GM12878 (cell line): ENCODE results near the gene SOS1. TPM values are rescaled to one million over a fixed set of nuclear protein-coding genes. Genes with fewer than 3 reads are reported as not detected.

ENCODE experiments used
- ATAC-seq: fragments of 200-7000 bp; cut with Tn5 transposase; 3 replicates; pipeline ENCODE4 v1.9.1; 2020; ENCODE audit warnings: mild to moderate bottlenecking, moderate library complexity
- BruUV-seq: library from RNA; stranded (reverse); fragments of 400-500 nt; replicated peaks from 2 replicates; lab custom pipeline; 2021; lab: Mats Ljungman, UMichigan
- CTCF ChIA-PET: fragments of 300-600 bp; sonication (Branson Sonifier 250); formaldehyde crosslinking; extraction: SDS; loops from one replicate; lab custom pipeline; 2021; ENCODE audit warnings: inconsistent platforms; lab: Yijun Ruan, JAX
- POLR2A ChIA-PET: fragments of 350-600 bp; formaldehyde crosslinking; extraction: SDS; loops from one replicate; lab custom pipeline; 2021; ENCODE audit warnings: inconsistent platforms; lab: Charles Lee
- RAD21 ChIA-PET: fragments of 300-600 bp; sonication (Branson Sonifier 250); formaldehyde crosslinking; loops from one replicate; lab custom pipeline; 2023; ENCODE audit warnings: antibody characterized with exemption; ENCODE audit not compliant: unreplicated experiment; lab: Charles Lee
- SMC1A ChIA-PET: fragments of 300-600 bp; sonication (Branson Sonifier 250); formaldehyde crosslinking; loops from one replicate; lab custom pipeline; 2023; ENCODE audit not compliant: unreplicated experiment, uncharacterized antibody; lab: Charles Lee
- DNase-seq: peaks from one replicate; pipeline ENCODE4 v3.0.0-alpha.2; 2011; ENCODE audit warnings: low read depth, low spot score
- FAIRE-seq: peaks from 3 replicates; lab custom pipeline; 2011; peaks lifted over from hg19 to GRCh38; lab: Jason Lieb, UNC
- H2AFZ ChIP-seq: 2 replicates; pipeline ENCODE4 v1.6.0; 2011; ENCODE audit warnings: low read depth, low read length, control low read depth; ENCODE audit not compliant: control insufficient read depth
- H3K27ac ChIP-seq: 2 replicates; pipeline ENCODE4 v1.5.1; 2011; ENCODE audit warnings: control low read depth; ENCODE audit not compliant: control insufficient read depth, insufficient read depth
- H3K27me3 ChIP-seq, 2 experiments: replicated peaks in 1 of 2; 2 replicates each; pipeline versions ENCODE4 v1.6.0 to v1.6.1; 2011; ENCODE audit warnings: low read length in 1 of 2; ENCODE audit not compliant: control insufficient read depth in 2 of 2, insufficient read depth in 2 of 2
- H3K36me3 ChIP-seq, 2 experiments: 2 replicates each; pipeline ENCODE4 v1.5.1; 2011; ENCODE audit warnings: low read length in 1 of 2; ENCODE audit not compliant: control insufficient read depth in 2 of 2, insufficient read depth in 2 of 2
- H3K4me1 ChIP-seq: 2 replicates; pipeline ENCODE4 v1.6.1; 2011; ENCODE audit warnings: mild to moderate bottlenecking, low read length, moderate library complexity, mixed read lengths; ENCODE audit not compliant: control insufficient read depth, insufficient read depth
- H3K4me2 ChIP-seq: 2 replicates; pipeline ENCODE4 v1.6.0; 2011; ENCODE audit warnings: control low read depth; ENCODE audit not compliant: control insufficient read depth, insufficient read depth
- H3K4me3 ChIP-seq: fragments of 200-600 bp; sonication (generic); 2 replicates; pipeline ENCODE4 v1.5.1; 2016
- H3K79me2 ChIP-seq: 2 replicates; pipeline ENCODE4 v1.6.0; 2011; ENCODE audit warnings: low read length; ENCODE audit not compliant: control insufficient read depth, insufficient read depth
- H3K9ac ChIP-seq: 2 replicates; pipeline ENCODE4 v1.8.0; 2011; ENCODE audit warnings: low read length, control low read depth, mixed read lengths; ENCODE audit not compliant: control insufficient read depth, insufficient read depth
- H3K9me3 ChIP-seq: replicated peaks from 3 replicates; pipeline ENCODE4 v1.5.1; 2011; ENCODE audit warnings: mild to moderate bottlenecking, low read length; ENCODE audit not compliant: control insufficient read depth, insufficient read depth
- H4K20me1 ChIP-seq: 2 replicates; pipeline ENCODE4 v1.6.0; 2011; ENCODE audit not compliant: control insufficient read depth, insufficient read depth
- EP300 ChIP-seq, 2 experiments: fragments of 150-350 bp in 1 of 2; IDR thresholded peaks; 2 replicates each; pipeline ENCODE4 v1.6.1; 2011 to 2012; ENCODE audit warnings: low read depth in 2 of 2, low read length in 2 of 2, borderline replicate concordance in 1 of 2, improper control_type of control experiment in 1 of 2, inconsistent platforms in 1 of 2; ENCODE audit not compliant: control insufficient read depth in 1 of 2
- GABPA ChIP-seq: IDR thresholded peaks from 2 replicates; pipeline ENCODE4 v1.6.1; 2014; ENCODE audit warnings: antibody characterized with exemption, low read depth, mild to moderate bottlenecking, inconsistent platforms
- POLR2AphosphoS5 ChIP-seq: IDR thresholded peaks from 2 replicates; pipeline ENCODE4 v1.6.1; 2011; ENCODE audit warnings: mild to moderate bottlenecking, low read length, inconsistent platforms
- YBX1 ChIP-seq: fragments of 450-650 bp; IDR thresholded peaks from 2 replicates; pipeline ENCODE4 v1.6.1; 2016; ENCODE audit warnings: antibody characterized with exemption
- WGBS: methylation state at CpG from one replicate; pipeline ENCODE4 v1.1.6; 2016; ENCODE audit warnings: low lambda C conversion rate; ENCODE audit not compliant: insufficient replicate concordance, insufficient coverage; ENCODE audit errors: missing lambda C conversion rate; 5-methylcytosine and 5-hydroxymethylcytosine counted together
- in situ Hi-C: fragments of 300-500 bp; cut with MboI; formaldehyde crosslinking; loops from 9 replicates; pipeline ENCODE4 v1.14.3; 2018; ENCODE audit warnings: mixed read lengths
- intact Hi-C: fragments of 100-400 bp; cut with micrococcal nuclease; formaldehyde crosslinking; loops from one replicate; pipeline ENCODE4 v1.14.2; 2022; ENCODE audit not compliant: unreplicated experiment
- polyA plus RNA-seq, 11 experiments: library from polyadenylated mRNA; depleted of rRNA in 4 of 11; unstranded in 6 of 11; stranded (reverse) in 5 of 11; fragments of >200 nt; fragmentation: Nextera tagmentation in 4 of 11; fragmentation: Illumina TruSeq in 1 of 11; extraction: Ambion mirVana in 4 of 11; extraction: Trizol in 1 of 11; gene quantifications; 1 replicate in 1 of 11; 2 replicates in 10 of 11; pipeline versions ENCODE4 v1.2.1 to v1.2.3, GENCODE V29; 2011 to 2016; ENCODE audit warnings: inconsistent platforms in 2 of 11, missing spikeins in 2 of 11, low read depth in 1 of 11
- total RNA-seq, 4 experiments: library from RNA; depleted of rRNA in 3 of 4; stranded (reverse); fragments of >200 nt in 3 of 4; fragmentation: Illumina TruSeq in 1 of 4; extraction: Trizol in 1 of 4; gene quantifications; 2 replicates each; pipeline versions ENCODE4 v1.2.1 to v1.2.3, GENCODE V29; 2013 to 2021
- TF ChIP-seq, protein P1 (sequence below): fragments of 450-650 bp; IDR thresholded peaks from 2 replicates; pipeline ENCODE4 v1.6.1; 2017; ENCODE audit warnings: low read depth, mild to moderate bottlenecking, moderate library complexity
- TF ChIP-seq, protein P2 (sequence below): fragments of 150-350 bp; IDR thresholded peaks from 2 replicates; pipeline ENCODE4 v1.6.1; 2016; ENCODE audit warnings: low read depth, low read length
- TF ChIP-seq, protein P3 (sequence below): fragments of 450-650 bp; formaldehyde crosslinking; IDR thresholded peaks from 2 replicates; pipeline ENCODE4 v1.5.0; 2022; ENCODE audit warnings: mild to moderate bottlenecking, missing genetic modification characterization
- TF ChIP-seq, protein P4 (sequence below): fragments of 450-650 bp; formaldehyde crosslinking; IDR thresholded peaks from 2 replicates; pipeline ENCODE4 v1.4.0; 2022; ENCODE audit warnings: mild to moderate bottlenecking, moderate library complexity

SOS1 gene
- total and polyA plus RNA-seq, 10 of the 15 experiments (the other 5 are each of a cell fraction or from before 2014, with no cell fraction given): 2.1 to 24.1 (median 8.5) TPM

DNA sequence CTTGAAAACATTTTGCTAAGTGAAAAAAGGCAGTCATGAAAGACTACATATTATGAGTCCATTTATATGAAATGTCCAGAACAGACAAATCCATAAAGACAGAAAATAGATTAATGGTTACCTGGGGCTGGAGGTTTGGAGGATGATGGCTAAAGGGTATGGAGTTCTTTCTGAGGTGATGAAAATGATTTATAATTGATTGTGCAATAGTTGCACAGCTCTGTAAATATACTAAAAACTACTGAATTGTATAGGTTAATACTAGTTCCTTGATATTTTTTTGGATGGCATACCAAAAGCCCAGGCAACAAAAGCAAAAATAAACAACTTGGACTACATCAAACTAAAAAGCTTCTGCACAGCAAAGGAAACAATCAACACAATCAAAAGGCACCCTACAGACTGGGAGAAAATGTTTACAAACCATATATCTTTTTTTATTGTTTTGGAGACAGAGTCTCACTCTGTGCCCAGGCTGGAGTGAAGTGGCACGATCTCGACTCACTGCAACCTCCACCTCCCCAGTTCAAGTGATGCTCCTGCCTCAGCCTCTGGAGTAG lies 21.5 kb downstream of the SOS1 start (continued):
- TF ChIP-seq, protein P1, sequence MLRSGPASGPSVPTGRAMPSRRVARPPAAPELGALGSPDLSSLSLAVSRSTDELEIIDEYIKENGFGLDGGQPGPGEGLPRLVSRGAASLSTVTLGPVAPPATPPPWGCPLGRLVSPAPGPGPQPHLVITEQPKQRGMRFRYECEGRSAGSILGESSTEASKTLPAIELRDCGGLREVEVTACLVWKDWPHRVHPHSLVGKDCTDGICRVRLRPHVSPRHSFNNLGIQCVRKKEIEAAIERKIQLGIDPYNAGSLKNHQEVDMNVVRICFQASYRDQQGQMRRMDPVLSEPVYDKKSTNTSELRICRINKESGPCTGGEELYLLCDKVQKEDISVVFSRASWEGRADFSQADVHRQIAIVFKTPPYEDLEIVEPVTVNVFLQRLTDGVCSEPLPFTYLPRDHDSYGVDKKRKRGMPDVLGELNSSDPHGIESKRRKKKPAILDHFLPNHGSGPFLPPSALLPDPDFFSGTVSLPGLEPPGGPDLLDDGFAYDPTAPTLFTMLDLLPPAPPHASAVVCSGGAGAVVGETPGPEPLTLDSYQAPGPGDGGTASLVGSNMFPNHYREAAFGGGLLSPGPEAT: no peak
- no peak for TF ChIP-seq POLR2AphosphoS5

DNA sequence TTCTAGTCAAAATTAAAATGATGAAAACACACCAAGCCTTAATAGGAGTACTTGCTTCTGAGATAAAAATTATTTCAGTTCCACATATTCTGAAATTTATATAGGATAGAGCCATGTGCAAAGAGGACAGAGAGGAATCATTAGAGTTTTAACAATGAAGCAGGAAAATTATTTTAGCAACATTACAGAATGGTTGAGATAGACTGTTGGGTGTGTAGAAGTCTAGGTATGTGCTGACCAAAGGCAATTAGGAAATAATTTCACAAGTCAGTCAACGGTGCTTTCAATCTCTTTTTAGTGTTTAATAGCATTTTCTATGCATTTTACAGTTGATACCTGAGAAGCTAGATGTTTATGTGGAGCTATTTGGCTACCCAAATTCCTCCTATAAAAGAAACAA lies 25.2 kb downstream of the SOS1 start:
- no peak for DNase-seq
- Histone ChIP-seq H3K27ac (peak overlapping the region; percentile 77), H3K36me3 (peaks cover 0 to 5% of the 10 kb centered on the region in 2 experiments; a peak in 2 of 4 replicates), H3K4me2 (peak overlapping the region; percentile 67), H3K4me3 (0 out of 2 replicates have a peak overlapping the region, but pooled peaks have one; percentile 22), H4K20me1 (no peaks in the 10 kb centered on the region), H3K9ac (no peak overlapping the region; the same call in 1 of the 2 replicates), H3K79me2 (peaks cover 48% of the 10 kb centered on the region), H3K27me3 (no peaks in the 10 kb centered on the region), H3K4me1 (peaks cover 46% of the 10 kb centered on the region), H3K9me3 (no peaks in the 10 kb centered on the region; the same call in 2 of the 3 replicates), H2AFZ (no peak overlapping the region)
- ChIA-PET POLR2A (interaction anchor here (2.0 to 5.8 kb wide), 3 partner anchors 10 to 29 kb away, joined by 8 to 30 read pairs (median 10); partner anchors contain the start of gene SOS1), RAD21 (interaction anchor here (1.3 to 2.7 kb wide), 3 partner anchors 23 to 35 kb away, joined by 3 to 11 read pairs (median 10); partner anchors contain the start of gene SOS1), SMC1A (interaction anchor here (1.2 to 4.7 kb wide), 10 partner anchors 9 to 345 kb away, joined by 3 to 47 read pairs (median 8); partner anchors contain the start of genes SOS1 and SRSF7), CTCF (interaction anchor here (1.1 to 4.8 kb wide), 5 partner anchors 24 to 134 kb away, joined by 3 to 28 read pairs (median 9); partner anchors contain the start of gene SOS1)
- intact Hi-C loops (no loop called here), in situ Hi-C loops (no loop called here)
- WGBS: 0% methylated on average over 1 of the region's 1 CpG
- peak; percentile 6 for ATAC-seq
- FAIRE-seq: no peak
- no TSS peak for BruUV-seq
- TF ChIP-seq, protein P2, sequence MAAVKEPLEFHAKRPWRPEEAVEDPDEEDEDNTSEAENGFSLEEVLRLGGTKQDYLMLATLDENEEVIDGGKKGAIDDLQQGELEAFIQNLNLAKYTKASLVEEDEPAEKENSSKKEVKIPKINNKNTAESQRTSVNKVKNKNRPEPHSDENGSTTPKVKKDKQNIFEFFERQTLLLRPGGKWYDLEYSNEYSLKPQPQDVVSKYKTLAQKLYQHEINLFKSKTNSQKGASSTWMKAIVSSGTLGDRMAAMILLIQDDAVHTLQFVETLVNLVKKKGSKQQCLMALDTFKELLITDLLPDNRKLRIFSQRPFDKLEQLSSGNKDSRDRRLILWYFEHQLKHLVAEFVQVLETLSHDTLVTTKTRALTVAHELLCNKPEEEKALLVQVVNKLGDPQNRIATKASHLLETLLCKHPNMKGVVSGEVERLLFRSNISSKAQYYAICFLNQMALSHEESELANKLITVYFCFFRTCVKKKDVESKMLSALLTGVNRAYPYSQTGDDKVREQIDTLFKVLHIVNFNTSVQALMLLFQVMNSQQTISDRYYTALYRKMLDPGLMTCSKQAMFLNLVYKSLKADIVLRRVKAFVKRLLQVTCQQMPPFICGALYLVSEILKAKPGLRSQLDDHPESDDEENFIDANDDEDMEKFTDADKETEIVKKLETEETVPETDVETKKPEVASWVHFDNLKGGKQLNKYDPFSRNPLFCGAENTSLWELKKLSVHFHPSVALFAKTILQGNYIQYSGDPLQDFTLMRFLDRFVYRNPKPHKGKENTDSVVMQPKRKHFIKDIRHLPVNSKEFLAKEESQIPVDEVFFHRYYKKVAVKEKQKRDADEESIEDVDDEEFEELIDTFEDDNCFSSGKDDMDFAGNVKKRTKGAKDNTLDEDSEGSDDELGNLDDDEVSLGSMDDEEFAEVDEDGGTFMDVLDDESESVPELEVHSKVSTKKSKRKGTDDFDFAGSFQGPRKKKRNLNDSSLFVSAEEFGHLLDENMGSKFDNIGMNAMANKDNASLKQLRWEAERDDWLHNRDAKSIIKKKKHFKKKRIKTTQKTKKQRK: no peak
- no peak for TF ChIP-seq GABPA
- TF ChIP-seq, protein P3, sequence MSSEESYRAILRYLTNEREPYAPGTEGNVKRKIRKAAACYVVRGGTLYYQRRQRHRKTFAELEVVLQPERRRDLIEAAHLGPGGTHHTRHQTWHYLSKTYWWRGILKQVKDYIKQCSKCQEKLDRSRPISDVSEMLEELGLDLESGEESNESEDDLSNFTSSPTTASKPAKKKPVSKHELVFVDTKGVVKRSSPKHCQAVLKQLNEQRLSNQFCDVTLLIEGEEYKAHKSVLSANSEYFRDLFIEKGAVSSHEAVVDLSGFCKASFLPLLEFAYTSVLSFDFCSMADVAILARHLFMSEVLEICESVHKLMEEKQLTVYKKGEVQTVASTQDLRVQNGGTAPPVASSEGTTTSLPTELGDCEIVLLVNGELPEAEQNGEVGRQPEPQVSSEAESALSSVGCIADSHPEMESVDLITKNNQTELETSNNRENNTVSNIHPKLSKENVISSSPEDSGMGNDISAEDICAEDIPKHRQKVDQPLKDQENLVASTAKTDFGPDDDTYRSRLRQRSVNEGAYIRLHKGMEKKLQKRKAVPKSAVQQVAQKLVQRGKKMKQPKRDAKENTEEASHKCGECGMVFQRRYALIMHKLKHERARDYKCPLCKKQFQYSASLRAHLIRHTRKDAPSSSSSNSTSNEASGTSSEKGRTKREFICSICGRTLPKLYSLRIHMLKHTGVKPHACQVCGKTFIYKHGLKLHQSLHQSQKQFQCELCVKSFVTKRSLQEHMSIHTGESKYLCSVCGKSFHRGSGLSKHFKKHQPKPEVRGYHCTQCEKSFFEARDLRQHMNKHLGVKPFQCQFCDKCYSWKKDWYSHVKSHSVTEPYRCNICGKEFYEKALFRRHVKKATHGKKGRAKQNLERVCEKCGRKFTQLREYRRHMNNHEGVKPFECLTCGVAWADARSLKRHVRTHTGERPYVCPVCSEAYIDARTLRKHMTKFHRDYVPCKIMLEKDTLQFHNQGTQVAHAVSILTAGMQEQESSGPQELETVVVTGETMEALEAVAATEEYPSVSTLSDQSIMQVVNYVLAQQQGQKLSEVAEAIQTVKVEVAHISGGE: no peak
- no peak for TF ChIP-seq EP300 (IDR thresholded peaks at IDR 0.05; ENCODE audit: borderline replicate concordance in 1 of 2, control insufficient read depth in 1 of 2, low read depth in 2 of 2, low read length in 2 of 2)
- no peak for TF ChIP-seq YBX1
- TF ChIP-seq, protein P4, sequence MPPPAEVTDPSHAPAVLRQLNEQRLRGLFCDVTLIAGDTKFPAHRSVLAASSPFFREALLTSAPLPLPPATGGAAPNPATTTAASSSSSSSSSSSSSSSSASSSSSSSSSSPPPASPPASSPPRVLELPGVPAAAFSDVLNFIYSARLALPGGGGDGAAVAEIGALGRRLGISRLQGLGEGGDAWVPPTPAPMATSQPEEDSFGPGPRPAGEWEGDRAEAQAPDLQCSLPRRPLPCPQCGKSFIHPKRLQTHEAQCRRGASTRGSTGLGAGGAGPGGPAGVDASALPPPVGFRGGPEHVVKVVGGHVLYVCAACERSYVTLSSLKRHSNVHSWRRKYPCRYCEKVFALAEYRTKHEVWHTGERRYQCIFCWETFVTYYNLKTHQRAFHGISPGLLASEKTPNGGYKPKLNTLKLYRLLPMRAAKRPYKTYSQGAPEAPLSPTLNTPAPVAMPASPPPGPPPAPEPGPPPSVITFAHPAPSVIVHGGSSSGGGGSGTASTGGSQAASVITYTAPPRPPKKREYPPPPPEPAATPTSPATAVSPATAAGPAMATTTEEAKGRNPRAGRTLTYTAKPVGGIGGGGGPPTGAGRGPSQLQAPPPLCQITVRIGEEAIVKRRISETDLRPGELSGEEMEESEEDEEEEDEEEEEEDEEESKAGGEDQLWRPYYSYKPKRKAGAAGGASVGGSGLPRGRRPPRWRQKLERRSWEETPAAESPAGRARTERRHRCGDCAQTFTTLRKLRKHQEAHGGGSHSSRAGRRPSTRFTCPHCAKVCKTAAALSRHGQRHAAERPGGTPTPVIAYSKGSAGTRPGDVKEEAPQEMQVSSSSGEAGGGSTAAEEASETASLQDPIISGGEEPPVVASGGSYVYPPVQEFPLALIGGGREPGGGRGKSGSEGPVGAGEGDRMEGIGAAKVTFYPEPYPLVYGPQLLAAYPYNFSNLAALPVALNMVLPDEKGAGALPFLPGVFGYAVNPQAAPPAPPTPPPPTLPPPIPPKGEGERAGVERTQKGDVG (CRISPR knock-in tag): no peak
